OCI-LY7 (cell line): ENCODE measurements around the gene HLF. TPM values are rescaled to one million over a fixed set of nuclear protein-coding genes. Genes with fewer than 3 reads are reported as not detected.

Experiments
- BruUV-seq: library from RNA; stranded (reverse); fragments of 400-500 nt; replicated peaks from 2 replicates; lab custom pipeline; 2021; lab: Mats Ljungman, UMichigan
- CTCF ChIA-PET: fragments of 300-600 bp; sonication (Branson Sonifier 250); formaldehyde crosslinking; loops from one replicate; lab custom pipeline; 2022; ENCODE audit warnings: antibody characterized with exemption; ENCODE audit not compliant: unreplicated experiment; lab: Charles Lee
- POLR2A ChIA-PET: fragments of 300-600 bp; sonication (Branson Sonifier 250); formaldehyde crosslinking; loops from one replicate; lab custom pipeline; 2022; ENCODE audit warnings: antibody characterized with exemption; lab: Charles Lee
- DNase-seq: peaks from one replicate; pipeline ENCODE4 v3.0.0-alpha.2; 2015; ENCODE audit warnings: low spot score
- H2AFZ ChIP-seq: fragments of 200-600 bp; sonication (generic), shearing (Covaris generic); 2 replicates; pipeline ENCODE4 v1.6.1; 2014; ENCODE audit warnings: mild to moderate bottlenecking, antibody characterized with exemption, low read length, moderate library complexity
- H3K27ac ChIP-seq: fragments of 200-600 bp; sonication (generic); 2 replicates; pipeline ENCODE4 v1.5.1; 2014; ENCODE audit warnings: mixed run types, low read depth, mild to moderate bottlenecking, moderate library complexity, low read length, inconsistent platforms; ENCODE audit not compliant: poor library complexity, severe bottlenecking
- H3K36me3 ChIP-seq: fragments of 200-600 bp; sonication (generic); 2 replicates; pipeline ENCODE4 v1.6.1; 2014; ENCODE audit warnings: mild to moderate bottlenecking, antibody characterized with exemption, low read length, moderate library complexity, mixed read lengths; ENCODE audit not compliant: insufficient read depth
- H3K4me1 ChIP-seq: fragments of 200-600 bp; sonication (generic); 2 replicates; pipeline ENCODE4 v1.5.1; 2014; ENCODE audit warnings: mild to moderate bottlenecking, low read length; ENCODE audit not compliant: insufficient read depth, poor library complexity, severe bottlenecking
- H3K4me2 ChIP-seq: fragments of 200-600 bp; sonication (generic); 2 replicates; pipeline ENCODE4 v1.6.1; 2014; ENCODE audit warnings: mild to moderate bottlenecking, low read length
- H3K4me3 ChIP-seq: fragments of 200-600 bp; sonication (generic); 2 replicates; pipeline ENCODE4 v1.5.1; 2014; ENCODE audit warnings: mild to moderate bottlenecking, low read depth, low read length; ENCODE audit not compliant: poor library complexity, severe bottlenecking
- H3K79me2 ChIP-seq: fragments of 200-600 bp; sonication (generic); 2 replicates; pipeline ENCODE4 v1.6.1; 2016; ENCODE audit warnings: low read depth, mild to moderate bottlenecking, low read length, moderate library complexity, mixed read lengths; ENCODE audit not compliant: insufficient read depth
- H3K9me2 ChIP-seq: fragments of 200-600 bp; sonication (generic); 2 replicates; pipeline ENCODE4 v1.6.1; 2016; ENCODE audit warnings: mild to moderate bottlenecking, low read length, mixed read lengths; ENCODE audit not compliant: insufficient read depth
- H3K9me3 ChIP-seq: fragments of 200-600 bp; sonication (generic); 2 replicates; pipeline ENCODE4 v1.6.1; 2014; ENCODE audit warnings: mild to moderate bottlenecking, mixed run types, low read length, mixed read lengths
- H4K20me1 ChIP-seq: fragments of 200-600 bp; sonication (generic); 2 replicates; pipeline ENCODE4 v1.6.1; 2014; ENCODE audit warnings: mild to moderate bottlenecking, antibody characterized with exemption, low read length, moderate library complexity, mixed read lengths; ENCODE audit not compliant: insufficient read depth
- CTCF ChIP-seq: fragments of 200-600 bp; sonication (generic); conservative IDR thresholded peaks from 2 replicates; pipeline ENCODE4 v1.5.1; 2014; ENCODE audit warnings: mild to moderate bottlenecking, antibody characterized with exemption, low read length, moderate library complexity, mixed read lengths
- EZH2phosphoT487 ChIP-seq: fragments of 200-600 bp; sonication (generic); IDR thresholded peaks from 2 replicates; pipeline ENCODE4 v1.6.1; 2018; ENCODE audit warnings: low read depth, borderline replicate concordance, mild to moderate bottlenecking, mixed run types, antibody characterized with exemption, low read length, moderate library complexity, mixed read lengths
- intact Hi-C: fragments of 100-400 bp; cut with micrococcal nuclease; formaldehyde crosslinking; loops from one replicate; pipeline ENCODE4 v1.10.0; 2022; ENCODE audit not compliant: unreplicated experiment
- total RNA-seq, 2 experiments: library from RNA; depleted of rRNA in 1 of 2; stranded (reverse); fragments of >200 nt in 1 of 2; shearing (Covaris generic) in 1 of 2; gene quantifications; 2 replicates each; pipeline ENCODE4 v1.2.3, GENCODE V29; 2014 to 2022

Gene HLF
- total RNA-seq, 2 experiments from 2014 or later: 0.13 TPM; not detected in 1

GRCh38 chr17:55332296-55333041, 67.7 kb downstream of the HLF start:
- H4K20me1 ChIP-seq: no peaks in the 10 kb centered on the region
- H2AFZ ChIP-seq: no peak overlapping the region
- BruUV-seq: no TSS peak
- no peak overlapping the region for H3K27ac ChIP-seq
- no peaks in the 10 kb centered on the region for H3K4me1 ChIP-seq
- TF ChIP-seq EZH2phosphoT487: no peak
- no peak for TF ChIP-seq CTCF
- H3K36me3 ChIP-seq: no peaks in the 10 kb centered on the region
- H3K4me2 ChIP-seq: no peak overlapping the region
- intact Hi-C loops: no loop called here
- no peak overlapping the region for H3K4me3 ChIP-seq
- H3K9me2 ChIP-seq: no peaks in the 10 kb centered on the region
- H3K79me2 ChIP-seq: no peaks in the 10 kb centered on the region
- H3K9me3 ChIP-seq: peaks cover 6% of the 10 kb centered on the region; the same call in 1 of the 2 replicates
- DNase-seq: no peak
- ChIA-PET CTCF (no interaction called here), POLR2A (no interaction called here)

GRCh38 chr17:55334285-55334684, 69.5 kb downstream of the HLF start:
- no TSS peak for BruUV-seq
- POLR2A ChIA-PET: no interaction called here

More at GRCh38 chr17:55334285-55334684, 69.5 kb downstream of the HLF start:
- no peaks in the 10 kb centered on the region for H3K4me1 ChIP-seq
- no peak overlapping the region for H3K4me2 ChIP-seq
- H3K9me2 ChIP-seq: no peaks in the 10 kb centered on the region
- no peak overlapping the region for H3K4me3 ChIP-seq
- peaks cover 10% of the 10 kb centered on the region; the same call in 1 of the 2 replicates for H3K9me3 ChIP-seq
- intact Hi-C loops: no loop called here
- H2AFZ ChIP-seq: no peak overlapping the region
- no peak for TF ChIP-seq EZH2phosphoT487
- no peak for TF ChIP-seq CTCF
- H3K36me3 ChIP-seq: no peaks in the 10 kb centered on the region
- no peak for DNase-seq
- H3K79me2 ChIP-seq: no peaks in the 10 kb centered on the region
- no peaks in the 10 kb centered on the region for H4K20me1 ChIP-seq
- H3K27ac ChIP-seq: no peak overlapping the region
- CTCF ChIA-PET: no interaction called here
